Esophagus squamous epithelium (tissue), 4 donors: ENCODE results near the gene IGSF6. TPM values are rescaled to one million over a fixed set of nuclear protein-coding genes. Genes with fewer than 3 reads are reported as not detected.

Source experiments
- small RNA-seq, 4 donors: library from RNA; depleted of rRNA; stranded (forward); fragments of <200 nt; gene quantifications; one replicate each; pipeline ENCODE3, GENCODE V24; 2016
- total RNA-seq, 4 donors: library from RNA; depleted of rRNA; stranded (reverse); fragments of >200 nt; gene quantifications; one replicate each; pipeline ENCODE4 v1.1.0, GENCODE V29; 2016

Gene IGSF6
- total RNA-seq, 4 donors from 2014 or later = 0.18 to 3.6 (median 1.3) TPM

Small RNA genes within 50 kb of the gene (small RNA-seq; reads per million reads assigned to genes)
- gene RNU6-1005P = 0 to 0.60 (median 0.07) reads per million in 4 donors
- 0 reads per million in 4 donors for gene RNU6-196P

Other genes with a start within 250 kb of the IGSF6 start
- gene METTL9, start 53.0 kb downstream of the IGSF6 start, total RNA-seq = 100 to 1,000 TPM in 3 of 4 donors, 10 to 100 TPM in 1; 82.3 to 169 (median 140) TPM
- gene OTOA, start 11.4 kb upstream of the IGSF6 start, total RNA-seq = under 1 TPM in 2 of 4 donors, not detected in 2; 0.11 to 0.38 TPM
- gene NPIPB4, start 205.1 kb upstream of the IGSF6 start, total RNA-seq = 10 to 100 TPM in 3 of 4 donors, 1 to 10 TPM in 1; 8.7 to 76.9 (median 27.9) TPM